ENCODE results near the gene PRPF6. TPM values are rescaled to one million over a fixed set of nuclear protein-coding genes. Genes with fewer than 3 reads are reported as not detected.

PRPF6 gene
- total and polyA plus RNA-seq, 2 of the 13 experiments (the other 11 are each of a cell fraction or from before 2014, with no cell fraction given), result 63.7 to 101 TPM

- POLR2A ChIA-PET, result interaction anchor here (0.8 to 4.7 kb wide), 31 partner anchors 8 to 442 kb away, joined by 3 to 75 read pairs (median 7); partner anchors contain the start of genes ARFRP1, C20orf204, GMEB2 and LIME1
- intact Hi-C loops (cut with micrococcal nuclease; ENCODE audit: unreplicated experiment), result loop anchor here (1.0 to 2.0 kb wide), 2 partner anchors 78 to 141 kb away; no protein-coding TSS in a partner anchor
- Histone ChIP-seq H3K36me3 (replicated peaks in 1 of 2; ENCODE audit: control insufficient read depth in 1 of 2, insufficient read depth in 2 of 2, low read length in 2 of 2) (peaks cover 9 to 21% of the 10 kb centered on the region in 2 experiments), H3K9ac (ENCODE audit: insufficient read depth, low read depth, low read length) (peak within 1 kb of the TSS; percentile 85), H4K20me1 (ENCODE audit: insufficient read depth, low read length) (peaks cover 3% of the 10 kb centered on the region; the same call in 1 of the 2 replicates), H3K27me3 (ENCODE audit: control insufficient read depth in 1 of 2, insufficient read depth in 2 of 2, low read length in 2 of 2) (no peaks in the 10 kb centered on the region; a peak in 1 of 5 replicates), H2AFZ (ENCODE audit: low read length) (peak within 1 kb of the TSS; percentile 10), H3K27ac (ENCODE audit: extremely low read length, insufficient read depth, low read length) (peak within 1 kb of the TSS; percentile 81), H3K4me3 (replicated peaks in 1 of 3; ENCODE audit: insufficient read depth in 1 of 3, low read depth in 2 of 3, low read length in 3 of 3) (peak within 1 kb of the TSS; percentile 95 to 99 (median 97)), H3K9me3 (ENCODE audit: low read length) (no peaks in the 10 kb centered on the region), H3K4me1 (ENCODE audit: insufficient read depth, low read length) (peaks cover 42% of the 10 kb centered on the region), H3K79me2 (ENCODE audit: insufficient read depth, low read length) (peaks cover 26% of the 10 kb centered on the region), H3K4me2 (ENCODE audit: low read depth, low read length) (peak within 1 kb of the TSS; percentile 99)
- CTCF ChIA-PET (ENCODE audit: low intra/inter-chr PET ratio, low total read pairs), result interaction anchor here (1.9 to 3.2 kb wide), 2 partner anchors 77 to 140 kb away, joined by 11 to 33 read pairs; no protein-coding TSS in a partner anchor
- in situ Hi-C loops (cut with HindIII; ENCODE audit: extremely low pct_ligation_motif_present, low pct_unique_long_range_greater_than_20kb), result loop anchor here (5.0 kb wide), 2 partner anchors 43 to 78 kb away; no protein-coding TSS in a partner anchor
- DNase-seq (ENCODE audit: low spot score) (peak; percentile 70), ATAC-seq (peak; percentile 39), FAIRE-seq (peak; percentile 44)
- WGBS (ENCODE audit: low lambda C conversion rate), result 1% methylated on average over 26 of the region's 52 CpGs
- BruUV-seq (replicated peaks), result no TSS peak
- TF ChIP-seq ZFP41 (CRISPR knock-in tag; IDR thresholded peaks at IDR 0.05; ENCODE audit: borderline replicate concordance), result 0 out of 2 replicates have a peak, but pooled peaks have one; percentile 69
- peak; percentile 71 for TF ChIP-seq UBTF (CRISPR knock-in tag; IDR thresholded peaks at IDR 0.05)
- TF ChIP-seq ARID5B (CRISPR knock-in tag; IDR thresholded peaks at IDR 0.05), result peak; percentile 19; the same call in 1 of the 2 replicates
- TF ChIP-seq NR2F6 (IDR thresholded peaks at IDR 0.05), result no peak
- peak; percentile 30; the same call in 1 of the 2 replicates for TF ChIP-seq NR2F6 (CRISPR knock-in tag; IDR thresholded peaks at IDR 0.05)
- 0 out of 2 replicates have a peak, but pooled peaks have one; percentile 6 for TF ChIP-seq MIXL1 (CRISPR knock-in tag; IDR thresholded peaks at IDR 0.05)
- TF ChIP-seq ZNF879 (CRISPR knock-in tag; IDR thresholded peaks at IDR 0.05), result 0 out of 2 replicates have a peak, but pooled peaks have one; percentile 11
- no peak for TF ChIP-seq HNF4A (CRISPR knock-in tag; IDR thresholded peaks at IDR 0.05)
- TF ChIP-seq ZBTB7A (CRISPR knock-in tag; IDR thresholded peaks at IDR 0.05), result peak; percentile 91
- peak; percentile 77 for TF ChIP-seq FOXC1 (CRISPR knock-in tag; IDR thresholded peaks at IDR 0.05; ENCODE audit: borderline replicate concordance)
- peak; percentile 12; the same call in 1 of the 2 replicates for TF ChIP-seq BCL6 (CRISPR knock-in tag; IDR thresholded peaks at IDR 0.05)
- 0 out of 2 replicates have a peak, but pooled peaks have one; percentile 29 for TF ChIP-seq WIZ (CRISPR knock-in tag; IDR thresholded peaks at IDR 0.05)
- TF ChIP-seq SAP130 (CRISPR knock-in tag; IDR thresholded peaks at IDR 0.05; ENCODE audit: low read depth), result peak; percentile 89
- no peak; the same call in 1 of the 2 replicates for TF ChIP-seq KDM3A (CRISPR knock-in tag; IDR thresholded peaks at IDR 0.05; ENCODE audit: low read depth)
- peak; percentile 74; the same call in 1 of the 2 replicates for TF ChIP-seq IRF9 (CRISPR knock-in tag; IDR thresholded peaks at IDR 0.05; ENCODE audit: borderline replicate concordance)
- TF ChIP-seq ZNF232 (CRISPR knock-in tag; IDR thresholded peaks at IDR 0.05; ENCODE audit: borderline replicate concordance), result 0 out of 2 replicates have a peak, but pooled peaks have one; percentile 64
- TF ChIP-seq ZNF20 (CRISPR knock-in tag; IDR thresholded peaks at IDR 0.05), result 0 out of 2 replicates have a peak, but pooled peaks have one; percentile 9
Observed at GRCh38 chr20:63979557-63980316, 1.2 kb upstream of the PRPF6 start, which contains the start of gene SAMD10. Gene SAMD10 (minus strand): TSS chr20:63979642. CDS start chr20:63979467, 175 bp downstream.

Data from HepG2 (cell line).